Spinal cord (tissue), 10 donors: ENCODE measurements around the gene PDZD2. TPM values are rescaled to one million over a fixed set of nuclear protein-coding genes. Genes with fewer than 3 reads are reported as not detected.

Experiments
- DNase-seq, 6 donors: peaks; one replicate each; pipeline versions ENCODE4 v3.0.0 to v3.0.0-alpha.2; 2013 to 2015; ENCODE audit warnings: low spot score in 6 of 6, low read depth in 4 of 6
- H3K27ac ChIP-seq: one replicate; pipeline ENCODE4 v1.5.1; 2013; ENCODE audit warnings: low read depth, low read length, control low read depth
- H3K27me3 ChIP-seq: one replicate; pipeline ENCODE4 v1.6.1; 2013; ENCODE audit warnings: low read length; ENCODE audit not compliant: control insufficient read depth, insufficient read depth
- H3K36me3 ChIP-seq: one replicate; pipeline ENCODE4 v1.6.1; 2013; ENCODE audit warnings: low read length; ENCODE audit not compliant: control insufficient read depth, insufficient read depth
- H3K4me1 ChIP-seq: one replicate; pipeline ENCODE4 v1.6.1; 2013; ENCODE audit warnings: low read length; ENCODE audit not compliant: control insufficient read depth, insufficient read depth
- H3K4me3 ChIP-seq: one replicate; pipeline ENCODE4 v1.5.1; 2013; ENCODE audit warnings: low read depth, low read length, control low read depth
- H3K9me3 ChIP-seq: one replicate; pipeline ENCODE4 v1.6.1; 2013; ENCODE audit warnings: low read length; ENCODE audit not compliant: control insufficient read depth, insufficient read depth
- WGBS: methylation state at CpG from one replicate; pipeline ENCODE4 v1.1.5; 2013; ENCODE audit warnings: missing lambda C conversion rate; ENCODE audit not compliant: insufficient coverage; 5-methylcytosine and 5-hydroxymethylcytosine counted together
- polyA plus RNA-seq, 2 donors: library from polyadenylated mRNA; unstranded; fragments of 120-200 nt; gene quantifications; one replicate each; pipeline ENCODE4 v1.2.1, GENCODE V29; 2013; ENCODE audit not compliant: insufficient read length in 2 of 2
- total RNA-seq, 2 donors: library from RNA; depleted of rRNA in 1 of 2; stranded (reverse); fragments of 120-200 nt in 1 of 2; fragments of >200 nt in 1 of 2; gene quantifications; one replicate each; pipeline versions ENCODE4 v1.2.3 to v1.2.4, GENCODE V29; 2013 to 2014
- donor health status: healthy.

The PDZD2 gene
- total and polyA plus RNA-seq, 4 donors: 22.1 to 40.2 (median 34.9) TPM

GRCh38 chr5:32150366-32150765, 511.4 kb downstream of the PDZD2 start:
- Histone ChIP-seq H3K36me3 (no peaks in the 10 kb centered on the region), H3K27me3 (no peaks in the 10 kb centered on the region), H3K4me3 (no peak overlapping the region), H3K9me3 (no peaks in the 10 kb centered on the region), H3K27ac (no peak overlapping the region), H3K4me1 (peaks cover 7% of the 10 kb centered on the region)
- no CpG with 5 or more reads among the region's 1 CpG for WGBS
- no peak for DNase-seq

DNA sequence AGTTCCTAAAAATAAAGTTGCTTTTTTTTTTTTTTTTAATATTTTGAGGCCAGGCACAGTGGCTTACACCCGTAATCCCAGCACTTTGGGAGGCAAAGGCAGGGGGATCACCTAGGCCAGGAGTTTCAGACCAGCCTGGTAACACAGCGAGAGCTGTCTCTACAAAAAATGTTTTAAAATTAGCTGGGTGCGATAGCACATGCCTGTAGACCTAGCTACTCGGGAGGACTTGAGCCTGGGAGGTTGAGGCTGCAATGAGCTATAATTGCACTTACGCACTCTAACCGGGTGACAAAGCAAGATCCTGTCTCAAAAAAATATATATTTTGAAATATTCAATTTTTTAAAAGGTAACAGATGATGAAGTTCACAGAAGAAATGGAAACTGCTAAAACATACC, 512.3 kb downstream of the PDZD2 start:
- no peak for DNase-seq
- WGBS: 86% methylated on average over 4 of the region's 6 CpGs
- H3K27me3 ChIP-seq: no peaks in the 10 kb centered on the region
- no peak overlapping the region for H3K4me3 ChIP-seq
- H3K9me3 ChIP-seq: no peaks in the 10 kb centered on the region
- H3K27ac ChIP-seq: no peak overlapping the region
- H3K4me1 ChIP-seq: peaks cover 3% of the 10 kb centered on the region
- no peaks in the 10 kb centered on the region for H3K36me3 ChIP-seq

- WGBS: no CpG with 5 or more reads among the region's 3 CpGs
- H3K36me3 ChIP-seq: no peaks in the 10 kb centered on the region
- no peaks in the 10 kb centered on the region for H3K9me3 ChIP-seq
- no peak overlapping the region for H3K4me3 ChIP-seq
- no peak for DNase-seq
- no peak overlapping the region for H3K27ac ChIP-seq
- H3K4me1 ChIP-seq: no peaks in the 10 kb centered on the region
- no peaks in the 10 kb centered on the region for H3K27me3 ChIP-seq
These were observed 514.8 kb downstream of the PDZD2 start for GRCh38 chr5:32153723-32154122.

- no peak overlapping the region for H3K4me3 ChIP-seq
- no peaks in the 10 kb centered on the region for H3K36me3 ChIP-seq
- H3K9me3 ChIP-seq: no peaks in the 10 kb centered on the region
- H3K4me1 ChIP-seq: no peaks in the 10 kb centered on the region
- no peak for DNase-seq
- H3K27ac ChIP-seq: no peak overlapping the region
- WGBS: no CpG with 5 or more reads among the region's 2 CpGs
- H3K27me3 ChIP-seq: no peaks in the 10 kb centered on the region
These were observed 516.3 kb downstream of the PDZD2 start for GRCh38 chr5:32155211-32155610.

DNA sequence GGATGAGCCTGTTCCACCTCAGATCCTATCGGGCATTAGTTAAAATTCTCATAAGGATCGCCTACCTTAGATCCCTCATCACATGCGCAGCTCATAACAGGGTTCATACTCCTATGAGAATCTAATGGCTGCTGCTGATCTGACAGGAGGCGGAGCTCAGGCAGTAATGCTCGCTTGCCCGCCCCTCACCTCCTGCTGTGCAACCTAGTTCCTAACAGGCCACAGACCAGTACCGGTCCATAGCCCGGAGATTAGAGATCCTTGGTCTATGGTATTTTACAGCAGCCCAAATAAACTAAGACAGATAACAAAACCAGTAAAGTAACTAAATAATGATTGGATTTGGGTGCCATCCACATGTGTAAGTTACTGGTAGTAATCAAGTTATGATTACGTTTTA, 517.7 kb downstream of the PDZD2 start:
- Histone ChIP-seq H3K27me3 (no peaks in the 10 kb centered on the region), H3K4me3 (no peak overlapping the region), H3K9me3 (no peaks in the 10 kb centered on the region), H3K27ac (no peak overlapping the region), H3K4me1 (no peaks in the 10 kb centered on the region), H3K36me3 (no peaks in the 10 kb centered on the region)
- no peak for DNase-seq
- 93% methylated on average over 6 of the region's 9 CpGs for WGBS

DNA sequence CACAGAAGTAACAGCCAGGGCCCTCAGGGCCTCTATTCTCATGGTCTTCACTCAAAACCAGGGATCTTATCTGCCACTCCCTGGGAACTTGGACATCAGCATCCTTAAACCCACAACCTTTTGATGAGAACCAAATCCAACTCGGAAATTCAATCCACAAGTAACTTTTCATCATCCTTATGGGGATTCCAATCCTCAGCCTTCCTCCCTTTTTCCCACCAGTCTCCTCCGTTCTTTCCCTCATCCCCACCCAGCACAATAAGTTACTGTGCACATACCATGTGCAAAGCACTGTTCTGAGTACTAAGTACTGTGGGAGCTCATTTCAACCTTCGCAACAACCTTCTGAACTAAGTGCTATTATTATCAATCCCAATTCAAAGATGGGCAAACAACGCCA, 518.1 kb downstream of the PDZD2 start:
- Histone ChIP-seq H3K9me3 (no peaks in the 10 kb centered on the region), H3K27ac (no peak overlapping the region), H3K27me3 (no peaks in the 10 kb centered on the region), H3K36me3 (no peaks in the 10 kb centered on the region), H3K4me1 (no peaks in the 10 kb centered on the region), H3K4me3 (no peak overlapping the region)
- DNase-seq: no peak
- 91% methylated on average over 4 of the region's 4 CpGs for WGBS

- no peak overlapping the region for H3K27ac ChIP-seq
- no peaks in the 10 kb centered on the region for H3K36me3 ChIP-seq
- no peaks in the 10 kb centered on the region for H3K27me3 ChIP-seq
- no peak for DNase-seq
- H3K9me3 ChIP-seq: no peaks in the 10 kb centered on the region
- no peak overlapping the region for H3K4me3 ChIP-seq
- 77% methylated on average over 2 of the region's 2 CpGs for WGBS
- no peaks in the 10 kb centered on the region for H3K4me1 ChIP-seq
These were observed 519.7 kb downstream of the PDZD2 start for GRCh38 chr5:32158679-32158975.

DNA sequence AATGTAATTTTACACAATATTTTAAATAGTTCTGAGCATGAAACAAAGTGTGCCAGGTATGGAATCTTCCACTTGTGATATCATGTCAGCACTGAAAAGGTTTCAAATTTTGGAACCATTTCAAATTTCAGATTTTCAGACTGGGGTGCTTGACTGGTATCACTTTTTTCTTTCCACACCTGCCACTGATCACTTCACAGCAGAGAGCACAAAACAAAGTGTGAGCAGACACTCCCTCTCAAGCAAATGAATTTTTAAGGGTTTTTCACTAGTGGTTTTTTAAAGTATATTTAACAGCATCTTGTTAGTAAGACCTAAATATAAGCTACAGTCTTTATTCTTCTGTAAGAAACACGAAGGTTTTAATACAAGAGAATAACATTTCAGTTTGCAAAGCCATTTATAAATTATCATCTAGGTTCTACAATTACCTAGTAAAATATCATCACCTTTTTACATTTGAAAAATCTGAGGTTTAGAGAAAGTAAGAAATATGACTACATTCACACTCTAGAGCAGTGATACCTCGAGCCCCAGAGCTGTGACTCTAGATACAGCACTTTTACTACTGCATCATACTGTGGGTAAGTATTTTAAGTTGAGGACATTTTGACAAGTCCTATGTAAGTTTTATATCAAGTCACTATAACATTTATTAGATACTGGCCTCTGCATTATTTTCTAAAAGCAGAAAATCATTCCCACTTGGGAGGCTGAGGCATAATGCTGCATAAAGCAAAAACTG, 520.6 kb downstream of the PDZD2 start:
- WGBS: no CpG with 5 or more reads among the region's 2 CpGs
- H3K27me3 ChIP-seq: no peaks in the 10 kb centered on the region
- no peak overlapping the region for H3K4me3 ChIP-seq
- no peaks in the 10 kb centered on the region for H3K9me3 ChIP-seq
- DNase-seq: no peak
- H3K36me3 ChIP-seq: peaks cover 2% of the 10 kb centered on the region
- no peak overlapping the region for H3K27ac ChIP-seq
- no peaks in the 10 kb centered on the region for H3K4me1 ChIP-seq

GRCh38 chr5:32160228-32160627, 521.3 kb downstream of the PDZD2 start:
- DNase-seq: no peak
- no CpG with 5 or more reads among the region's 1 CpG for WGBS
- Histone ChIP-seq H3K9me3 (no peaks in the 10 kb centered on the region), H3K4me1 (no peaks in the 10 kb centered on the region), H3K4me3 (no peak overlapping the region), H3K36me3 (peaks cover 2% of the 10 kb centered on the region), H3K27ac (no peak overlapping the region), H3K27me3 (no peaks in the 10 kb centered on the region)
